HEK293T (cell line): Measurements from ENCODE around the gene ABCC10.
"Not testable (repeated sequence)": the region's sequence is repeated elsewhere in the genome, so short reads cannot be mapped to it uniquely, and the experiment has no call there.

Experiments used
- CTCF ChIA-PET: fragments of 350-600 bp; formaldehyde crosslinking; extraction: SDS; loops from one replicate; lab custom pipeline; 2021; ENCODE audit warnings: antibody characterized with exemption, inconsistent platforms; lab: Yijun Ruan, JAX
- POLR2A ChIA-PET: fragments of 350-600 bp; formaldehyde crosslinking; extraction: SDS; loops from one replicate; lab custom pipeline; 2020; ENCODE audit warnings: antibody characterized with exemption, inconsistent platforms; lab: Yijun Ruan, JAX
- DNase-seq: peaks from one replicate; pipeline ENCODE4 v3.0.0; 2012; ENCODE audit warnings: mixed read lengths; ENCODE audit errors: extremely low spot score
- ARNT ChIP-seq: fragments of 450-650 bp; IDR thresholded peaks from 2 replicates; pipeline ENCODE4 v1.6.1; 2017; ENCODE audit warnings: mild to moderate bottlenecking
- BHLHE40 ChIP-seq: fragments of 450-650 bp; IDR thresholded peaks from 2 replicates; pipeline ENCODE4 v1.6.1; 2016; ENCODE audit warnings: mild to moderate bottlenecking, moderate library complexity, borderline replicate concordance
- CTBP1 ChIP-seq: fragments of 450-650 bp; IDR thresholded peaks from 2 replicates; pipeline ENCODE4 v1.6.1; 2016; ENCODE audit warnings: borderline replicate concordance
- ELF4 ChIP-seq: fragments of 450-650 bp; IDR thresholded peaks from 2 replicates; pipeline ENCODE4 v1.6.1; 2017; ENCODE audit warnings: antibody characterized with exemption
- FOXA1 ChIP-seq: fragments of 450-650 bp; IDR thresholded peaks from 2 replicates; pipeline ENCODE4 v1.6.1; 2016; ENCODE audit warnings: mild to moderate bottlenecking
- FOXK2 ChIP-seq: fragments of 450-650 bp; IDR thresholded peaks from 2 replicates; pipeline ENCODE4 v1.6.1; 2016; ENCODE audit warnings: mild to moderate bottlenecking
- FOXM1 ChIP-seq: fragments of 450-650 bp; IDR thresholded peaks from 2 replicates; pipeline ENCODE4 v1.6.1; 2017; ENCODE audit warnings: mild to moderate bottlenecking, borderline replicate concordance
- HDGF ChIP-seq: fragments of 450-650 bp; IDR thresholded peaks from 2 replicates; pipeline ENCODE4 v1.6.1; 2017; ENCODE audit warnings: antibody characterized with exemption, borderline replicate concordance
- L3MBTL2 ChIP-seq: fragments of 450-650 bp; conservative IDR thresholded peaks from 2 replicates; pipeline ENCODE4 v1.6.1; 2016; ENCODE audit warnings: mild to moderate bottlenecking
- LEF1 ChIP-seq: fragments of 450-650 bp; IDR thresholded peaks from 2 replicates; pipeline ENCODE4 v1.6.1; 2017; ENCODE audit warnings: mild to moderate bottlenecking, borderline replicate concordance
- NFRKB ChIP-seq: fragments of 450-650 bp; IDR thresholded peaks from 2 replicates; pipeline ENCODE4 v1.6.1; 2016; ENCODE audit warnings: mild to moderate bottlenecking, moderate library complexity
- PKNOX1 ChIP-seq: fragments of 450-650 bp; IDR thresholded peaks from 2 replicates; pipeline ENCODE4 v1.6.1; 2016
- SP1 ChIP-seq: fragments of 450-650 bp; IDR thresholded peaks from 2 replicates; pipeline ENCODE4 v1.6.1; 2017
- SUZ12 ChIP-seq: fragments of 450-650 bp; IDR thresholded peaks from 2 replicates; pipeline ENCODE4 v1.6.1; 2016; ENCODE audit warnings: mild to moderate bottlenecking
- TARDBP ChIP-seq: fragments of 450-650 bp; IDR thresholded peaks from 2 replicates; pipeline ENCODE4 v1.6.1; 2016
- ZNF384 ChIP-seq: fragments of 450-650 bp; IDR thresholded peaks from 2 replicates; pipeline ENCODE4 v1.6.1; 2016

Gene ABCC10

GRCh38 chr6:43383021-43383667, 44.2 kb upstream of the ABCC10 start:
- ChIA-PET POLR2A (interaction anchor here (0.6 to 2.4 kb wide), 2 partner anchors 14 to 74 kb away, joined by 4 to 8 read pairs; partner anchors contain the start of gene ZNF318), CTCF (interaction anchor here (0.7 kb wide), 1 partner anchor 15 kb away, joined by 3 read pairs; no protein-coding TSS in a partner anchor)
- DNase-seq, result no peak
- no peak for TF ChIP-seq ELF4
- TF ChIP-seq TARDBP, result no peak
- no peak for TF ChIP-seq L3MBTL2
- TF ChIP-seq FOXK2, result no peak
- no peak for TF ChIP-seq FOXM1
- TF ChIP-seq SUZ12, result no peak
- no peak for TF ChIP-seq HDGF
- no peak for TF ChIP-seq FOXA1
- no peak for TF ChIP-seq SP1
- TF ChIP-seq ZNF384, result no peak
- TF ChIP-seq LEF1, result no peak
- no peak for TF ChIP-seq BHLHE40

DNA sequence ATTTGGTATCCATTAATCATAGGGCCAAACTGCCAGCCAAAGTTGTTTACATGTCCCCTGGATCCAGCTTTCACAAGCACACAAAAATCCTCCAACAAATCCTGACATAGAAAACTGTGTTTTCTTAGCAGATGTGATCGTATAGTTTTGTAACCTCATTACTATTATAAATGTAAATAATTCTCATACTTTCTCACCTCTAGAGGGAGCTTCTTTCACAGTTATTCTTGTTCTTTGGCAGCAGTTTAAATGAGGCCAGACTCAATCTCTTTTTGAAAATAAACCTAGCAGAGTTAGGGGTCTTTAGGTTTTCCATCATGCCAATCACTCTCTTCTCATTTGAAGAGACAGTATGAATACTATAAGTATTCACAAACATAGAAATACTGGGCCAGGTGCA, 40.8 kb upstream of the ABCC10 start:
- TF ChIP-seq SP1, result no peak
- TF ChIP-seq HDGF, result no peak
- TF ChIP-seq FOXA1, result no peak
- TF ChIP-seq ARNT, result no peak
- no peak for TF ChIP-seq ELF4
- TF ChIP-seq BHLHE40, result no peak
- TF ChIP-seq NFRKB, result no peak
- TF ChIP-seq TARDBP, result no peak
- TF ChIP-seq PKNOX1, result no peak; the same call in 1 of the 2 replicates
- TF ChIP-seq L3MBTL2, result no peak
- TF ChIP-seq SUZ12, result no peak
- no peak for TF ChIP-seq CTBP1
- no peak for TF ChIP-seq ZNF384
- TF ChIP-seq FOXM1, result no peak
- no peak for TF ChIP-seq LEF1
- ChIA-PET CTCF (interaction anchor here (0.7 kb wide), 1 partner anchor 117 kb away, joined by 3 read pairs; no protein-coding TSS in a partner anchor), POLR2A (no interaction called here)
- no peak for DNase-seq

DNA sequence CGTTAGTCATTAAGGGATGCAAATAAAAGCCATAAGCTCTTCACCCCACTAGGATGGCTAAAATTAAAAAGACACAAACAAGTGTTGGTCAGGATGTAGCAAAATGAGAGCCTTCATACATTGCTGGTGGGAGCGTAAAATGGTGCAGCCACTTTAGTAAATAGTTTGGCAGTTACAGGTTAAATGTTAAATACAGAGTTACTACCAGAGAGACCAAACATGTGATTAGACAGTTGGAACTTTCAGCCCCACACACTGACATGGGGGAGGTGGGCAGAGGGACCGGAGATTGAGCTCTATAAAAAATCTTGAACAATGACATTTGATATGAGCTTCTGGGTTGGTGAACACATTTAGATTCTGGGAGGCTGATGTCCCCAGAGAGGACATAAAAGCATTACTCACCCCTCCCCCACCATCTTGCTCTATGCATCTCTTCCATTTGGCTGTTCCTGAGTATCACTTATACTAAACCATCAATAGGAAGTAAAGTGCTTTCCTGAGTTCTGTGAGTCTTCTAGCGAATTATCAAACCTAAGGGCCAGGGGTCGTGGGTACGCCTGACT, 37.5 kb upstream of the ABCC10 start:
- no peak for TF ChIP-seq BHLHE40
- ChIA-PET POLR2A (interaction anchor here (1.1 to 5.4 kb wide), 4 partner anchors 16 to 143 kb away, joined by 3 to 42 read pairs (median 6); partner anchors contain the start of genes ABCC10 and ZNF318), CTCF (interaction anchor here (0.5 kb wide), 1 partner anchor 120 kb away, joined by 3 read pairs; the partner anchor contains the start of gene LRRC73)
- no peak for DNase-seq

GRCh38 chr6:43390753-43391439, 36.4 kb upstream of the ABCC10 start:
- not testable (repeated sequence) for DNase-seq
- POLR2A ChIA-PET, result interaction anchor here (1.0 to 5.4 kb wide), 5 partner anchors 17 to 144 kb away, joined by 3 to 42 read pairs (median 5); partner anchors contain the start of genes ABCC10 and ZNF318
- CTCF ChIA-PET, result interaction anchor here (0.6 kb wide), 1 partner anchor 19 kb away, joined by 7 read pairs; no protein-coding TSS in a partner anchor

GRCh38 chr6:43391440-43392031, 35.8 kb upstream of the ABCC10 start:
- TF ChIP-seq LEF1, result no peak
- no peak for TF ChIP-seq SUZ12
- TF ChIP-seq CTBP1, result no peak
- TF ChIP-seq HDGF, result no peak
- no peak for TF ChIP-seq FOXK2
- no peak for TF ChIP-seq ELF4
- CTCF ChIA-PET, result interaction anchor here (0.6 kb wide), 1 partner anchor 19 kb away, joined by 7 read pairs; no protein-coding TSS in a partner anchor
- POLR2A ChIA-PET, result interaction anchor here (1.0 to 5.4 kb wide), 2 partner anchors 22 to 36 kb away, joined by 4 to 42 read pairs; partner anchors contain the start of genes ABCC10 and ZNF318
- DNase-seq, result no peak

GRCh38 chr6:43393133-43393532, 34.2 kb upstream of the ABCC10 start:
- ChIA-PET CTCF (interaction anchor here (1.5 kb wide), 1 partner anchor 24 kb away, joined by 3 read pairs; the partner anchor contains the start of gene ZNF318), POLR2A (interaction anchor here (5.4 kb wide), 1 partner anchor 23 kb away, joined by 42 read pairs; the partner anchor contains the start of gene ZNF318)
- DNase-seq, result not testable (repeated sequence)

- ChIA-PET POLR2A (interaction anchor here (5.4 kb wide), 1 partner anchor 24 kb away, joined by 42 read pairs; the partner anchor contains the start of gene ZNF318), CTCF (interaction anchor here (1.5 kb wide), 1 partner anchor 24 kb away, joined by 3 read pairs; the partner anchor contains the start of gene ZNF318)
- no peak for DNase-seq
- no peak for TF ChIP-seq LEF1
- TF ChIP-seq FOXM1, result no peak
- no peak for TF ChIP-seq L3MBTL2
These were observed 33.7 kb upstream of the ABCC10 start for GRCh38 chr6:43393602-43394001.
